Astrocyte of the hippocampus (primary cell): Measurements from ENCODE around the gene APOL2.
A peak's percentile ranks its signal among the peaks of the same experiment; 100 is the strongest.
"Not testable (repeated sequence)": the region's sequence is repeated elsewhere in the genome, so short reads cannot be mapped to it uniquely, and the experiment has no call there.

Source experiments
- DNase-seq: peaks from one replicate; pipeline ENCODE4 v3.0.0; 2011; ENCODE audit warnings: low read depth, low spot score

Gene APOL2

DNA sequence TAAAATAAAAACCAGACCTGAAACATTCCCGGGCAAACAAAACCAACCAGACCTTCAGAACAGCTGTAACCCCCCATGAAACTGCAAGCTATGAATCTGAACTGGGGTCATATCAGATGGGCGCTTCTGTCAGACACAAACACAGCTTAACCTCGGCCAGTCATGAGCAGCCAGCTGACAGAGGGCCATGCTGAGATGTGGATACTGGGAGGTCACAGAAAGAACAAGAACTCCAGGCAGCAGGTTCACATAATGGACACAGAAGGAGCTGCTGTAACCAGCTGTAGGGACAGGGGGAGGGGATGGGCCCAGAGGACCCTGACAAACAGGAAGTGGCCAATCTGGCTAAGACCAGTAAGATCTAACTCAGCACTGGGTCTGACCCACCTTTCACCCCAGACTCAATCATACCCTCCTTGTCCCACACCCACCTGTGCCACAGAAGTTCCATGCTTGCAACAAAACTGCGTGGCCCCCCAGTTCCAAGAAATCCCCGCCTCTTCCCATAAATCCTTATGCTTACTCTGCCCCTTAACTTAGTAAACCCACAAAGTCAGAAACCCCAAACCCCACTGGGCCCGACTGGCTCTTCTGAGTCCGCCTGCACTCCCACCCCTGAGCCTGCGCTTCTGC lies 41.7 kb downstream of the APOL2 start:
- DNase-seq = peak; percentile 16

GRCh38 chr22:36197065-36197440 lies 42.3 kb downstream of the APOL2 start:
- DNase-seq = peak; percentile 70

- DNase-seq = no peak
Observed at GRCh38 chr22:36196254-36197064, 42.9 kb downstream of the APOL2 start.

- peak; percentile 79 for DNase-seq
Observed at GRCh38 chr22:36194971-36195370, 44.4 kb downstream of the APOL2 start.

- DNase-seq = no peak
Observed at GRCh38 chr22:36194385-36194784, 44.9 kb downstream of the APOL2 start.

DNA sequence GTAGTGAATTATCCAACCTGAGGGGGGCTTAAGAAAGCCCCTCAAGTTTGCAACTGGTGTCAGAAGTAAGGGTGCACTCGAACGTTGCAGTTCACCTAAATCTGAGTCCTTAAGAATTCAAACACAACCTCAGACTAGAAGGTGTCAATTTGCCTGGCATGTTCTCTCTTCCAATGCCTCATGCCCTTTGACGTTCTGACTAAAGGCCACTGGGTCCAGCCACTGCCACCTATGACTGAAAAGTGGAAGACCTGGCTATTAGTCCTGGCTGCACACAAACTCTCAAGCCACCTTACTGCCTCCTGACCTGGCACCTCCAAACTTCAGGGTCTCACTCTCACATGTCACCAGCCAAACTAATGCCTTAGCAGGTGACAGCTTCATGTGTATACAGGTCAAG lies 45.8 kb downstream of the APOL2 start:
- DNase-seq = no peak

DNA sequence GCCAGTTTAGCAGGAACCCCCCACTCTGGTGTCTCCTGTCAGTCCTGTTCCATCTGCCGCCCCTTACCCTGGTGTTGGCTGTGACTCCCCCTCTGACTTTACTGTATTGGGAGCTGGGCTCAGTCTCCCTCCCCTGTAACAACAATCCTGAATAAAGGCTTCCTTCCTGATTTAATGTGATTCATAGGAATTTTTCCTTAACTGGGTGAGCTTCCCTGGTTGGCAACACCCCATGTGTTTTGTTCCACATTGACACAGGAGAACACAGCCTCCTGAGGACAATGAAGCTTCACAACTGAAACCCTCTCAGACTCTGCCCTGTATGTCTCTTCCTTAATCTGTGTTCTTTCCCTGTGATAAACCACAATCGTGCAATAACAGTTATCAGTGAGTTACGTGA lies 46.2 kb downstream of the APOL2 start:
- no peak for DNase-seq

DNA sequence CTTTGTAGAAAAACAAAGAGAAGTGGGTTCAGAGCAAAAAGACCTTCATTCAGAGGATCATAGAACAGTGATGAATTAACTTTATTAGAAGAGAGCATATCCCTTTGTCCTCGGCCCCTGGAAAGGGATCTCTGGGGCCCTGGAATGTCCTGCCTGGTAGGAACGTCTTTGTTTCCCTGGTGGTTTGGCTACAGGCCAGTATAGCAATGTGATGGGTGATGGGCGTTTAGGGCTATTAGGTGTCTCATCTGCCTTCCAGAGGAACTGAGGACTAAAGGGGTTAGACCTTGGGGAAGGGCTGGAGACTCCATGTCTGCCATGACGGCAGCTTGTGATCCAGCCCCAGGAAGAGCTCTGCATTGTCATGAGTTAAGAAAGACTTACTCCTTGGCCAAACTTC lies 46.8 kb downstream of the APOL2 start:
- DNase-seq = peak; percentile 35

- DNase-seq = peak; percentile 52
Observed at GRCh38 chr22:36191106-36191836, 48.1 kb downstream of the APOL2 start.

GRCh38 chr22:36187862-36188261 lies 51.5 kb downstream of the APOL2 start:
- DNase-seq = not testable (repeated sequence)

- no peak for DNase-seq
Observed at GRCh38 chr22:36185828-36186624, 53.3 kb downstream of the APOL2 start.

- peak; percentile 46 for DNase-seq
Observed at GRCh38 chr22:36184433-36185025, 54.8 kb downstream of the APOL2 start.

DNA sequence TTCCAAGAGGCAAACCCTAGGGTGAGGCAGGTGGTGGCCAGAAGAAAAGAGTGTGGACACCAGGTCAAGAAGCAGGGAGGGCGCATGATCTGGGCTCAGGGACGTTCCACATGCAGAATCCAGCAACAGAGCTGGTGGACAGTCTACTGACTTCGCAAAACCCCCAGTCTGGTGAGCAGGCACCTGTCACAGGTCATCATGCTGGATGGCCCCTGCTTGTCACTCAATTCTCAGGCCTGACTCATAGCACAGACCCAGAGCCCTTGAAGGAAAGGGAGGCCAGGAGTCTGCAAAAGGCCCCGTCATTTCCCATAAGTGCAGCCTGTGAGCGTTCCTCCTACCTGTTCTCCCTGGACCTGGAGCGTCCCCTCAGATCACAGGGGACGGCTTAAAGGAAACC lies 55.9 kb downstream of the APOL2 start:
- no peak for DNase-seq

DNA sequence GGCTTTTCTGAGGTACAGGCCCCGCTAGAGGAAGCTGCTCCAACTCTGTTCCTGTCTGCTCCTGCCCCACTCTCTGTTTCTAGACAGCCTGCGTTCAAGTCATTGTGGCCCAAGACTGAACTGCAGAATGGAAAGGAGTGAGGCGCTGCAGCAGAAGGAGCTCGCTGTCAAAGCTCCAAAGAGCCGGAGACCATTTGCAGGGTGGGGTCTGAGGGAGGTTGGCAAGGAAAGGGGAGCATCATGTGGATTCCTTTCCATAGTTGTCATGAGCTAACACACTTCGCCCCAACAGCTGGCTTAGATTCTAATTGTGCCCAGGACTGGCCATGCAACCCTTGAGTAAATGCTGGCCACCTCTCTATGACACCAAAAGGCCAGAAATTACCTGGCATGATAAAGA lies 56.5 kb downstream of the APOL2 start:
- DNase-seq = no peak

DNA sequence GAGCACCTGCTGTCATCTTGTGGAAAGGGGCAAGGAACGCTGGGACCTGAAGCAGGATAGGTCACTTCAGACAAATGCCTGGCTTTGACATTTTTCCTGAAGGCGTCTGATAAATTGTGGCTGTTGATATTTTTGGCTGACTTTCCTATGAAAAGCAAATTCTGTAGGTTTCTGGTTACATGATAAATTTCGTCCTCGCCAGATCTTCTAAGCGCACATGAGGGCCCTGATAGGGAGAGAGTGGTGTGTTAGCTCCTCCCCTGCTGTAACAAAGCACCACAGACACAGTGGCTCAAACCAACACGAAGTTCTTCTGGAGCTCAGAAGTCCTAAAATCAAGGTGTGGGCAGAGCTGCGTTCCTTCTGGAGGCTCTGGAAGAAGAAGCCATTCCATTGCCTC lies 57.3 kb downstream of the APOL2 start:
- DNase-seq = no peak

- no peak for DNase-seq
Observed at GRCh38 chr22:36180928-36181327, 58.4 kb downstream of the APOL2 start.

GRCh38 chr22:36180038-36180880 lies 59.1 kb downstream of the APOL2 start:
- DNase-seq = peak; percentile 70

GRCh38 chr22:36177160-36177559 lies 62.2 kb downstream of the APOL2 start:
- peak; percentile 26 for DNase-seq
